ENCODE results near the gene GABARAP. TPM values are rescaled to one million over a fixed set of nuclear protein-coding genes. Genes with fewer than 3 reads are reported as not detected.
A peak's percentile ranks its signal among the peaks of the same experiment; 100 is the strongest.

GABARAP gene
- total RNA-seq, 1 experiment from 2014 or later, result 140 TPM

GRCh38 chr17:7262192-7262934 lies 20.1 kb upstream of the GABARAP start, which contains the start of gene CLDN7:
CLDN7 (minus strand) TSS chr17:7262478; CDS start chr17:7262043, 435 bp downstream.
- Histone ChIP-seq H3K27me3 (replicated peaks; ENCODE audit: control insufficient read depth, insufficient read depth, low read length) (no peaks in the 10 kb centered on the region), H3K9me3 (no peaks in the 10 kb centered on the region), H3K4me1 (peaks cover 26% of the 10 kb centered on the region), H3K36me3 (ENCODE audit: control insufficient read depth, insufficient read depth, low read length) (peaks cover 2% of the 10 kb centered on the region), H3K4me3 (ENCODE audit: low read depth, low read length) (peak within 1 kb of the TSS; percentile 98)
- Mint-ChIP-seq H3K4me3 (ENCODE audit: unreplicated experiment) (peak within 1 kb of the TSS; percentile 99), H3K27me3 (ENCODE audit: insufficient read depth, unreplicated experiment) (no peaks in the 10 kb centered on the region), H3K4me1 (ENCODE audit: low read depth, unreplicated experiment) (peaks cover 9% of the 10 kb centered on the region), H3K27ac (ENCODE audit: unreplicated experiment) (peak within 1 kb of the TSS; percentile 97), H3K9me3 (ENCODE audit: unreplicated experiment) (no peaks in the 10 kb centered on the region), H3K36me3 (ENCODE audit: insufficient read depth, unreplicated experiment) (peaks cover 63% of the 10 kb centered on the region)
- TF ChIP-seq CTCF (IDR thresholded peaks at IDR 0.05; ENCODE audit: insufficient read depth in 1 of 2, low read depth in 1 of 2, low read length in 1 of 2, severe bottlenecking in 1 of 2, unreplicated experiment in 1 of 2), result peak in 1 of 2 experiments; percentile 46
- DNase-seq, result peak; percentile 92 to 95
- CTCF ChIA-PET, result no interaction called here
- POLR2A ChIA-PET, result interaction anchor here (0.7 kb wide), 1 partner anchor 237 kb away, joined by 4 read pairs; no protein-coding TSS in a partner anchor
- no TSS peak for BruUV-seq (replicated peaks)
- intact Hi-C loops (cut with micrococcal nuclease; ENCODE audit: unreplicated experiment), result no loop called here

- Histone ChIP-seq H3K4me1 (peaks cover 26% of the 10 kb centered on the region), H3K27me3 (replicated peaks; ENCODE audit: control insufficient read depth, insufficient read depth, low read length) (no peaks in the 10 kb centered on the region), H3K4me3 (ENCODE audit: low read depth, low read length) (peak overlapping the region; percentile 98), H3K9me3 (no peaks in the 10 kb centered on the region), H3K36me3 (ENCODE audit: control insufficient read depth, insufficient read depth, low read length) (peaks cover 2% of the 10 kb centered on the region)
- TF ChIP-seq CTCF (IDR thresholded peaks at IDR 0.05; ENCODE audit: insufficient read depth in 1 of 2, low read depth in 1 of 2, low read length in 1 of 2, severe bottlenecking in 1 of 2, unreplicated experiment in 1 of 2), result no peak
- ChIA-PET CTCF (no interaction called here), POLR2A (interaction anchor here (0.7 to 0.8 kb wide), 2 partner anchors 47 to 238 kb away, joined by 4 to 7 read pairs; no protein-coding TSS in a partner anchor)
- intact Hi-C loops (cut with micrococcal nuclease; ENCODE audit: unreplicated experiment), result no loop called here
- BruUV-seq (replicated peaks), result TSS peak; percentile 65
- Mint-ChIP-seq H3K36me3 (ENCODE audit: insufficient read depth, unreplicated experiment) (peaks cover 71% of the 10 kb centered on the region), H3K4me3 (ENCODE audit: unreplicated experiment) (peak overlapping the region; percentile 99), H3K4me1 (ENCODE audit: low read depth, unreplicated experiment) (peaks cover 9% of the 10 kb centered on the region), H3K9me3 (ENCODE audit: unreplicated experiment) (no peaks in the 10 kb centered on the region), H3K27ac (ENCODE audit: unreplicated experiment) (peak overlapping the region; percentile 97), H3K27me3 (ENCODE audit: insufficient read depth, unreplicated experiment) (no peaks in the 10 kb centered on the region)
- DNase-seq, result no peak
Observed at GRCh38 chr17:7261379-7262191, 19.3 kb upstream of the GABARAP start.

- H3K9me3 ChIP-seq, result no peaks in the 10 kb centered on the region
- Mint-ChIP-seq H3K4me3 (ENCODE audit: unreplicated experiment) (peak overlapping the region; percentile 99), H3K27ac (ENCODE audit: unreplicated experiment) (peak overlapping the region; percentile 97), H3K36me3 (ENCODE audit: insufficient read depth, unreplicated experiment) (peaks cover 78% of the 10 kb centered on the region), H3K9me3 (ENCODE audit: unreplicated experiment) (no peaks in the 10 kb centered on the region), H3K27me3 (ENCODE audit: insufficient read depth, unreplicated experiment) (no peaks in the 10 kb centered on the region), H3K4me1 (ENCODE audit: low read depth, unreplicated experiment) (peaks cover 9% of the 10 kb centered on the region)
- DNase-seq, result peak; percentile 77 to 83
- H3K36me3 ChIP-seq (ENCODE audit: control insufficient read depth, insufficient read depth, low read length), result peaks cover 2% of the 10 kb centered on the region
- POLR2A ChIA-PET, result interaction anchor here (0.8 kb wide), 1 partner anchor 46 kb away, joined by 7 read pairs; no protein-coding TSS in a partner anchor
- peaks cover 26% of the 10 kb centered on the region for H3K4me1 ChIP-seq
- no peaks in the 10 kb centered on the region for H3K27me3 ChIP-seq (replicated peaks; ENCODE audit: control insufficient read depth, insufficient read depth, low read length)
- TF ChIP-seq CTCF (IDR thresholded peaks at IDR 0.05; ENCODE audit: insufficient read depth in 1 of 2, low read depth in 1 of 2, low read length in 1 of 2, severe bottlenecking in 1 of 2, unreplicated experiment in 1 of 2), result no peak
- intact Hi-C loops (cut with micrococcal nuclease; ENCODE audit: unreplicated experiment), result no loop called here
- H3K4me3 ChIP-seq (ENCODE audit: low read depth, low read length), result peak overlapping the region; percentile 98
- CTCF ChIA-PET, result no interaction called here
- BruUV-seq (replicated peaks), result no TSS peak
Observed at GRCh38 chr17:7260651-7261378, 18.6 kb upstream of the GABARAP start.

Measured in Caco-2 (cell line).